HG02884 (cell line): ENCODE measurements around the gene RWDD3.

Source experiments
- ATAC-seq: cut with Tn5 transposase; IDR thresholded peaks from one replicate; pipeline ENCODE4 v1.9.1; 2021; ENCODE audit warnings: mild to moderate bottlenecking, moderate library complexity; ENCODE audit not compliant: unreplicated experiment

Gene RWDD3

DNA sequence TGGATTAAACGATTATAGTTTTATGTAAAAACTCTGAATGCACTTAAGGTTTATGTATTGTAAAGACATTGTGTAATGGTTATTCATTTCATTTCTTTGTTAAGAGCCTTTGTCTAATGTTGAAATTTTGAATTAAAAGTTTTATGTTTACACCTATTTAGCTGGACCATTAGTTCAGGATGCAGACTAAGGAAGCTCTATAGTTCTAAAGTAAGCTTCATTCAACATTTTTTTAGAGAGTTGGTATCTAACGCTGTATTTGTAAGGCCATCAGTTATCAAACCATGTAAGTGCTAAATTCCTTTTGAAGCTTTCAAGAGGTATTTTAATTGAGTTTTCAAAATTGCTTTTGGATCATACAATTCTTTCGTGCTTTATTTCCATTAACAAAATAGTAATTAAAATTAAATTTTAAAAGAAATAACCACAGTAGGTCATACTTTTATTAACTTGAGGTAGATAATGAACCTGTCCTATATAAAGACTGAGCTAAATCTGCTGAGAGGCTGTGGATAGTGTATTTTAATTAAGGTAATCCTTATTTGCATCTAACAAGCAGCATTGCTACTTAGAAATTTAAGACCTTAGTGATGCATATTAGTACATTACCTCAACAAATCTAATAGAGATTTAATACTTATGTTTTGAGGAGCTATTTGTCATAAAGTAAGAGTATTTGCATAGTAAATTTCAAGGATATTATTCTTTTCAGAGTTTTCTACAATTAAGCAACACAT is 47.9 kb downstream of the RWDD3 start:
- ATAC-seq: no peak

- no peak for ATAC-seq
Observed at GRCh38 chr1:95282518-95282895, 48.5 kb downstream of the RWDD3 start.

- no peak for ATAC-seq
Observed at GRCh38 chr1:95284420-95284819, 50.4 kb downstream of the RWDD3 start.

DNA sequence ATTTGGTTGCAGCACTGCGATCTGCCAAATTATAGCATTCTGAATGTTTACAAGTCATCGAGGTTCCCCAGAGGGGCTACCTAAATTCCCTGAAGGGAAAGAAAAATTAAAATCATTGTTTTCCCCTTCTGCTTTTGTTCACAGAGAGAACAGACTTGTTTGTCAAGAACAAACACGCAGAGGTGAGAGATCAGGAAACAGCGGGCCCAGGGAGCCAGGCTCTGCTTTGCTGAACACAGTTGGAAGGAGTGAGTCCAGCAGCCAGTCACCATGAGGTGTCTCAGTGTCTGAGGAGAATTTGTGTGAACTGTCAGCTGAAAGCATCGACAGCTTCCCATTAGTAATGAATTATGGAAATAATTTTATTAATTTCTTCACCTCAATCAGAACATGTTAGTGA is 52.5 kb downstream of the RWDD3 start:
- ATAC-seq: no peak

GRCh38 chr1:95287081-95287480 is 53.1 kb downstream of the RWDD3 start:
- no peak for ATAC-seq

DNA sequence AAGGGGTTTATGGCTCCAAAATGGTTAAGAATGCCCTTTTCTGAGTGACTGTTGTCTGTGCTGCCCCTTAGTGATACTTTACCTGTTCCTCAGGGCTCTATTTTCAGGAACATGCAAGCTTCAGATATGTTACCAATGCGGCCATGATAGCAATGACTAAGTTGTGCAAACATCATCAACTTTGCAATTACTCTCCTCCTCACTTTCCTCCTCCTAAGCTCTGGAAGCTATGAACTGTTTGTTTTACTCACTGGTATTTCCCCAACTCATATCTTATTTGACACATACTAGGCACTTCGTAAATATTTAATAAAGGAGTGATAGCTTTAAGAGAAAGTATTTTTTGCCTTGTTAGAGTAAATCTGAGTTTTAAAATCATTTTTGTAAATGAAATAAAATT is 53.8 kb downstream of the RWDD3 start:
- no peak for ATAC-seq
